ENCODE results near the gene SYCE3.

The SYCE3 gene

DNA sequence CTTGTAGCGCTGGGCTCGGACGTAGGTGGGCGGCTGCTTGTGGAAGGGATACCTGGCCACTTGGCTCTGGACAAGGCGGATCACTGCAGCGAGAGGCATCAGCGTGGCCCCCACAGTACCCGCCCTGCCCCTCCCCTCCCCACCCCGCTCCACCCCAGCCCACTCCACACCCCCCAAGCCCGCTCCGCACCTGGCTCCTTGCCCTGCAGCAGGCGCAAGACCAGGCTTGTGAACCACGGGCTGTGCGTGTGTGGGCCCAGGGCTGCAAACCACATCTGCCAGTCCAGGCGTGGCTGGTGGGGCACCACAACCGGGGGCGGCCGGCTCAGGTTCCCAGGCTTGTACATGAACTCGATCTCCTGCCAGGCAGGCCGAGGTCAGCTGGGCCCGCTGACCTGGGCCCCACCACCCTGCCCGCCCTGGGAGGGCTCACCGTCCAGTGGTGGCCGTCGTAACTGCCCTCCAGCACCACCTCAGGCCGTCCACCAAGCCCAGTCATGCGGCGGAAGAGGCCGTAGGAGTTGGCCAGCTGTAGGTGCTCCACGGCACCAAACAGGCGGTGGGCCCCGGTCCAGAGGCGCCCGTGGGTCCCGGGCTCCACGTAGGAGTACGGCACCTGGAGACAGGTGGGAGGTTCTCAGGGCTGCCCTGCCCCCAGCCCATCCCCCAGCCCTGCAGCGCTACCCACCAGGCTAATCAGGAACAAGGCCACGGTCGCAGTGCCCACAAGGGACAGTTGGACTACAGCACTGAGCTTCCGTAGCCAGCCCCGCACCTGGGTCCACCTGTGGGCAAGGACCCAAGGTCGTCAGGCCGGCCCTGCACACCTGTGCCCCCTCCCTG, 58.1 kb downstream of the SYCE3 start:
- no peak for DNase-seq

DNA sequence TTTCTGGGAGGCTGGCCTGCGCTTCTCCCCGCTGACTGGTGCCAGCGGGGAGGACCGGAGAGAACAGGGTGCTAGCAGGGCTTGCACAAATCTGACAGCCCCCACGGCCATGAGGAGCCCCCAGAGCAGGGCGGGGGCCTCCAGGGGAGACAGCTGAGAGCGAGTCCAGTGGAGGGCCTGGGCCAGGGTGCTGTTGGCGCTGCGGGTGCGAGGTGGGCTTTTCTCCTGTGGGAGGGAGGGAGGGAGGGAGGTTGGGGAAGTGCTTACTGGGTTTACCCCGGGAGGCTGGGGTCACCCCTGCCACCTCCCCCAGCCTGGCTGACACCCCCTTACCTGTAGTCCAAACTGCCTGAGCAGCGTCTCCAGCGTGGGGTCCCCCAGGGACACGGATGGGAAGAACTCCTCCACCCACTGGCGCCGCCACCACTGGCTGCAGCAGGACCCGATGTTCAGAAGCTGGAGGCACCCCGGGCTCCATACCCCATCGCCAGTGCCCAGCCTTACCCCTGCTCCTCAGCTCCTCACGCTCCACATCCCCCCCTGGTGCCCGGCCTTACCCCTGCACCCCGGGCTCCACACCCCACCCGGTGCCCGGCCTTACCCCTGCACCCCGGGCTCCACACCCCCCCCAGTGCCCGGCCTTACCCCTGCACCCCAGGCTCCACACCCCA, 59.1 kb downstream of the SYCE3 start:
- no peak for DNase-seq

DNA sequence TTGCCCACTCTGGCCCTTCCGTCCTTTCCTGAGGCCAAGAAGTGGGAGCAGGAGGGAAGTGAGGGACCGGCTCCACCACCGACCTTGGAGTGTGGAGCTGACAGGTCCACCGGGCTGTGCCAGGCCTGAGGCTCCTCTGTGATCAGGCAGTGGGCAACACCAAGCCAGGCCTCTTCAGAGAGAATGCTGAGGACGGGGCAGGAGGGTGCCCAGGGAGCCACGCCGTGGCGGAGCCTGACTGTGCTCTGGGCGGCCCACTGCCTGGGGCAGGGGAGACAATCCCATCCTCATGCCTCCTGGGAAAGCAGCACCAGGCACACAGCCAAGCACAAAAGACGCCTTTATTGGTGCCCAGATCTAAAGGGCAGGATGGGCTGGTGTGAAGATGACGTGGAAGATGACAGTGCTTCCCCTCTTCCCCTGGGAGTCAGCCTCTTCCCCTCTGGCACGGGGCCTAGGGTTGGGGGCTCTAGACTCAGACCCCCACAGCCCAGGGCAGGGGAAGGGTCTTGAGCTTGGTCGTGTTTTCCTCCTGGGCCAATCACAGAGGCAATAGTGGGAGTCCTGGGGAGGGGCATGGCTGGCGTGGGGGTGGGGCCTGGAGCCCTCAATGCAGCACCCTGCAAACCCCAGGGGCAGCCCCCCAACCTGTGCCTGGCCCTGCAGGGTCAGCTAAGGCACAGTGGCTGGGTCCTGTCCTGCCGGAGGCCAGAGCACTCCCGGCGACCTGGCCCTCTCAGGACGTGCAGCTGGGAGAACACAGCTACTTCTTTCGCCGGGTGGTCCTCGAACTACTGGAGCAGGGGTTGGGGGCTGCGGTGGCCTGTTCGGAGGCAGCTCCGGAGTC, 59.9 kb downstream of the SYCE3 start:
- DNase-seq, result no peak

DNA sequence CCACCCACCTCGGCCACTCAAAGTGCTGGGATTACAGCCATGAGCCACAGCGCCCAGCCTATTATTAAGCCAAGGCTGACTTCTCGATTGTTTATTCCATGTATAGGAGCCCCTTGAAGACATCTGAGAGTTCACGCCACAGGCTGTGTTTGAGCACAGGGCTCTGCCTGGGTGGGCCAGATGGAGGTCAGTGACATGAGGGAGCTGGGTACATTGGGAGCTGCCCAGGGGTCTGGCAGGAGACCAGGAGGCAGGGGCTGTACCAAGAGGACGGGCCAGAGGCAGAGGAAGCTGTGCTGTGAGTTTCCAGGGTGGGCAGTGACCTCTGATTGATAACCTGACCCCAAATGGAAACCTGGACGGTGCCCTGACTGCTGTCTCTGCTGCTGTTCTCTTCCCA, 60.6 kb downstream of the SYCE3 start:
- no peak for DNase-seq

Data from nucleus accumbens (tissue), 56 donors.